HEK293T (cell line): ENCODE measurements around the gene TBC1D26.
"Not testable (repeated sequence)": the region's sequence is repeated elsewhere in the genome, so short reads cannot be mapped to it uniquely, and the experiment has no call there.

Source experiments
- FOXA1 ChIP-seq: fragments of 450-650 bp; IDR thresholded peaks from 2 replicates; pipeline ENCODE4 v1.6.1; 2016; ENCODE audit warnings: mild to moderate bottlenecking
- SP1 ChIP-seq: fragments of 450-650 bp; IDR thresholded peaks from 2 replicates; pipeline ENCODE4 v1.6.1; 2017
- TARDBP ChIP-seq: fragments of 450-650 bp; IDR thresholded peaks from 2 replicates; pipeline ENCODE4 v1.6.1; 2016
- ZNF384 ChIP-seq: fragments of 450-650 bp; IDR thresholded peaks from 2 replicates; pipeline ENCODE4 v1.6.1; 2016

DNA sequence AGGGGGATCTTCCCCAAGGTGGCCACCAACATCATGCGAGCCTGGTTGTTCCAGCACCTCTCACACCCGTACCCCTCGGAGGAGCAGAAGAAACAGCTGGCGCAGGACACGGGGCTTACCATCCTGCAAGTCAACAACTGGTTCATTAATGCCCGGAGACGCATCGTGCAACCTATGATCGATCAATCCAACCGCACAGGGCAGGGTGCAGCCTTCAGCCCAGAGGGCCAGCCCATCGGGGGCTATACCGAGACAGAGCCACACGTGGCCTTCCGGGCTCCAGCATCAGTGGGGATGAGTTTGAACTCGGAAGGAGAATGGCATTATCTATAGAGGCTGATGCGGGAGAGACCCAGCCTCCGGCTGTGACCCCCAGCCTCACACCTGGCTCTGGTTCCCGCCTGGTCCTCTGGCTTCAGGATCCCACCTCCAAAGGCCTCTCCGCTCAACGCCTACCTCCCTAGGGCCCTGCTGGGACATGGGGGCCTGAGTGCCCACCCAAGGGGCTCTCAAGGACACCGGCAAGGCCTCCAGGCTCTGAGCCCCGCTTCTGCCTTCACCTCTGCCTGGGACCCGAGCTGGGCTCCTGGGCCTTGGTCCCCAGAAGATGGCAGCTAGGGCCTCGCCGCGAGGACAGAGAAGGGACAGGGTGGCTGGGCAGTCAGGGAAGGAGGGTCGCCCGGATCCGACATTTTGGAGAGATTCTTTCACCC, 55.4 kb downstream of the TBC1D26 start:
- TF ChIP-seq TARDBP, FOXA1, ZNF384, SP1: not testable (repeated sequence)
